Endodermal cell (in vitro differentiated cells): ENCODE data around the gene WSB1. TPM values are rescaled to one million over a fixed set of nuclear protein-coding genes. Genes with fewer than 3 reads are reported as not detected.

Experiments
- DNase-seq: peaks from one replicate; pipeline ENCODE4 v3.0.0-alpha.2; 2017
- H3K27ac ChIP-seq: 2 replicates; pipeline ENCODE4 v1.5.1; 2013; ENCODE audit warnings: mild to moderate bottlenecking, low read depth, low read length, moderate library complexity
- H3K27me3 ChIP-seq: 2 replicates; pipeline ENCODE4 v1.6.1; 2013; ENCODE audit warnings: mild to moderate bottlenecking, low read length, moderate library complexity; ENCODE audit not compliant: insufficient read depth, control insufficient read depth, poor library complexity, severe bottlenecking
- H3K36me3 ChIP-seq: 2 replicates; pipeline ENCODE4 v1.7.0; 2013; ENCODE audit warnings: mild to moderate bottlenecking, low read length, moderate library complexity; ENCODE audit not compliant: control insufficient read depth, insufficient read depth
- H3K4me1 ChIP-seq: one replicate; pipeline ENCODE4 v1.7.0; 2013; ENCODE audit warnings: low read length; ENCODE audit not compliant: control insufficient read depth, insufficient read depth
- H3K4me3 ChIP-seq: 2 replicates; pipeline ENCODE4 v1.5.1; 2013; ENCODE audit warnings: mild to moderate bottlenecking, low read length, moderate library complexity
- H3K9ac ChIP-seq: 2 replicates; pipeline ENCODE4 v1.6.1; 2013; ENCODE audit warnings: mild to moderate bottlenecking, low read length, moderate library complexity; ENCODE audit not compliant: poor library complexity, severe bottlenecking; ENCODE audit errors: extremely low read depth
- H3K9me3 ChIP-seq: 2 replicates; pipeline ENCODE4 v1.6.1; 2013; ENCODE audit warnings: mild to moderate bottlenecking, low read length, moderate library complexity; ENCODE audit not compliant: control insufficient read depth
- H3K27ac Mint-ChIP-seq: 2 replicates; pipeline ENCODE4 v1.8.0; 2020; ENCODE audit warnings: mixed read lengths
- H3K27me3 Mint-ChIP-seq: 2 replicates; pipeline ENCODE4 v1.8.0; 2021; ENCODE audit warnings: mild to moderate bottlenecking, mixed read lengths; ENCODE audit not compliant: insufficient read depth
- H3K36me3 Mint-ChIP-seq: 2 replicates; pipeline ENCODE4 v1.8.0; 2020; ENCODE audit warnings: low read depth, mixed read lengths
- H3K4me1 Mint-ChIP-seq: 2 replicates; pipeline ENCODE4 v1.8.0; 2020; ENCODE audit warnings: mixed read lengths
- H3K4me3 Mint-ChIP-seq: 2 replicates; pipeline ENCODE4 v1.8.0; 2020; ENCODE audit warnings: mild to moderate bottlenecking, moderate library complexity, mixed read lengths
- H3K9me3 Mint-ChIP-seq: 2 replicates; pipeline ENCODE4 v1.8.0; 2020; ENCODE audit warnings: mild to moderate bottlenecking, mixed read lengths
- WGBS, 2 experiments: methylation state at CpG; one replicate each; pipeline versions ENCODE4 v1.1.5 to v1.1.7; 2013; ENCODE audit warnings: missing lambda C conversion rate in 2 of 2, mixed read lengths in 1 of 2; ENCODE audit not compliant: insufficient coverage in 1 of 2, insufficient read length in 1 of 2; 5-methylcytosine and 5-hydroxymethylcytosine counted together
- total RNA-seq, 2 donors: library from RNA; stranded (reverse); fragmentation: NEBNext Ultra II Directional in 1 of 2; extraction: Animal tissue kit (Norgen Biotek cat#: 25700) in 1 of 2; gene quantifications; 2 replicates in 1 of 2; 3 replicates in 1 of 2; pipeline ENCODE4 v1.2.1, GENCODE V29; 2021
- TF ChIP-seq, protein P1 (sequence below): fragments of 200-600 bp; sonication (generic); conservative IDR thresholded peaks from 2 replicates; pipeline ENCODE4 v1.5.0; 2021; ENCODE audit warnings: antibody characterized with exemption, mild to moderate bottlenecking

Gene WSB1
- total RNA-seq, 2 donors from 2014 or later, result 236 to 270 TPM

DNA sequence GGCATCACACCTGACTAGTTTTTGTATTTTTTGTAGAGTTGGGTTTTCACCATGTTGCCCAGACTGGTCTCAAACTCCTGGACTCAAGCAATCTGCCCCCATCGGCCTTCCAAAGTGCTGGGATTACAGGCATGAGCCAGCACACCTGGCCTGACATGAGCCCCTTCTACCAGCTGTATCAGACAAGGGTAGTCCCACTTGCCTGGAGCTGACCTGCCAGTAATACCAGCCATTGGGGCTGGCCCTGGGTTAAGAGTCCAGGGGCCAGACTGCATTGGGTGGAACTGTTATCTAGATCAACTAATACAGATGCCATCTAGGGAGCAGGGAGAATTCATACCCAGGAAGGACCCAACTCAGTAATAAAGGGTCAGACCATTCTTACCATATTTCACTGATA is 28.1 kb downstream of the WSB1 start:
- H3K36me3 Mint-ChIP-seq, result peaks cover 14% of the 10 kb centered on the region
- DNase-seq, result peak; percentile 48
- TF ChIP-seq, protein P1, sequence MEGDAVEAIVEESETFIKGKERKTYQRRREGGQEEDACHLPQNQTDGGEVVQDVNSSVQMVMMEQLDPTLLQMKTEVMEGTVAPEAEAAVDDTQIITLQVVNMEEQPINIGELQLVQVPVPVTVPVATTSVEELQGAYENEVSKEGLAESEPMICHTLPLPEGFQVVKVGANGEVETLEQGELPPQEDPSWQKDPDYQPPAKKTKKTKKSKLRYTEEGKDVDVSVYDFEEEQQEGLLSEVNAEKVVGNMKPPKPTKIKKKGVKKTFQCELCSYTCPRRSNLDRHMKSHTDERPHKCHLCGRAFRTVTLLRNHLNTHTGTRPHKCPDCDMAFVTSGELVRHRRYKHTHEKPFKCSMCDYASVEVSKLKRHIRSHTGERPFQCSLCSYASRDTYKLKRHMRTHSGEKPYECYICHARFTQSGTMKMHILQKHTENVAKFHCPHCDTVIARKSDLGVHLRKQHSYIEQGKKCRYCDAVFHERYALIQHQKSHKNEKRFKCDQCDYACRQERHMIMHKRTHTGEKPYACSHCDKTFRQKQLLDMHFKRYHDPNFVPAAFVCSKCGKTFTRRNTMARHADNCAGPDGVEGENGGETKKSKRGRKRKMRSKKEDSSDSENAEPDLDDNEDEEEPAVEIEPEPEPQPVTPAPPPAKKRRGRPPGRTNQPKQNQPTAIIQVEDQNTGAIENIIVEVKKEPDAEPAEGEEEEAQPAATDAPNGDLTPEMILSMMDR, result no peak
- WGBS, 2 experiments, result 88 to 95% methylated on average over 1 of the region's 1 CpG
- Histone ChIP-seq H3K4me1 (no peaks in the 10 kb centered on the region), H3K36me3 (peaks cover 12% of the 10 kb centered on the region), H3K4me3 (no peak overlapping the region), H3K27me3 (no peaks in the 10 kb centered on the region), H3K27ac (no peak overlapping the region), H3K9me3 (no peaks in the 10 kb centered on the region), H3K9ac (no peak overlapping the region)
- H3K4me1 Mint-ChIP-seq, result peaks cover 10% of the 10 kb centered on the region
- H3K27ac Mint-ChIP-seq, result no peak overlapping the region
- H3K4me3 Mint-ChIP-seq, result no peak overlapping the region
- H3K9me3 Mint-ChIP-seq, result no peaks in the 10 kb centered on the region
- no peaks in the 10 kb centered on the region for H3K27me3 Mint-ChIP-seq

DNA sequence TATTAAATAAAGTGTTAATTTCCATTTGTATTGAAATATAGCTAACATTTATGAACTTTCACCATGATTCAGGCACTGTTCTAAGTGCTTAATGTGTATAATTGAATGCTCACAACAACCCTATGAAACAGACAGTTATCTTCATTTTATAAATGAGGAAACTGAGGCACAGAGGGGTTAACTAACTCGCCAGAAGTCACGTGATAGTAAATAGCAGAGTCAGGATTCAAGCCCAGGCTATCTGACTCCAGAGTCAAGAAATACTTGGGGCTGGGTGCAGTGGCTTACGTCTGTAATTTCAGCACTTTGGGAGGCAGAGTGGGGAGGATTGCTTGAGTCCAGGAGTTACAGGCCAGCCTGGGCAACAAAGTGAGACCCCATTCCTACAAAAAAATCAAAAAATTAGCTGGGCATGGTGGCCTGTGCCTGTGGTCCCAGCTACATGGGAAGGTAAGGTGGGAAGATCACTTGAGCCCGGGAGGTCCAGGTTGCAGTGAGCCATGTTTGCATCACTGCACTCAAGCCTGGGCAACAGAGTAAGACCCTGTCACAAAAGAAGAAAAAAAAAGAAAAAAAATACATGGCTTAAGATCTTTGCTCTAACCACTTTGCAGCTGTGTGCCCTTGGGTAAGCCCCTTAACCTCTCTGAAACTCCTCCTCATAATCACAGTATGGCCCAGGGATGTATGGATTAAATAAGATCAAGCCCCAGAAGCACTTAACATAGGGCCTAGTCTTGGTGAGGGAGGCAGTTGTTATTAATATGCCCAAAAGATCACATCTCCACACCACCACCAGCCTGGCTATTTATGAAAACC is 29.0 kb downstream of the WSB1 start:
- no peaks in the 10 kb centered on the region for H3K9me3 ChIP-seq
- peaks cover 12% of the 10 kb centered on the region for H3K36me3 Mint-ChIP-seq
- DNase-seq, result peak; percentile 38
- H3K27ac ChIP-seq, result no peak overlapping the region
- peak overlapping the region; percentile 30 for H3K27ac Mint-ChIP-seq
- H3K4me3 Mint-ChIP-seq, result no peak overlapping the region
- H3K4me3 ChIP-seq, result no peak overlapping the region
- H3K27me3 Mint-ChIP-seq, result no peaks in the 10 kb centered on the region
- no peak overlapping the region for H3K9ac ChIP-seq
- 94 to 100% methylated on average over 4 of the region's 4 CpGs for WGBS, 2 experiments
- H3K9me3 Mint-ChIP-seq, result no peaks in the 10 kb centered on the region
- peaks cover 10% of the 10 kb centered on the region for H3K4me1 Mint-ChIP-seq
- no peaks in the 10 kb centered on the region for H3K27me3 ChIP-seq
- TF ChIP-seq, protein P1, result no peak
- H3K36me3 ChIP-seq, result peaks cover 12% of the 10 kb centered on the region
- no peaks in the 10 kb centered on the region for H3K4me1 ChIP-seq

DNA sequence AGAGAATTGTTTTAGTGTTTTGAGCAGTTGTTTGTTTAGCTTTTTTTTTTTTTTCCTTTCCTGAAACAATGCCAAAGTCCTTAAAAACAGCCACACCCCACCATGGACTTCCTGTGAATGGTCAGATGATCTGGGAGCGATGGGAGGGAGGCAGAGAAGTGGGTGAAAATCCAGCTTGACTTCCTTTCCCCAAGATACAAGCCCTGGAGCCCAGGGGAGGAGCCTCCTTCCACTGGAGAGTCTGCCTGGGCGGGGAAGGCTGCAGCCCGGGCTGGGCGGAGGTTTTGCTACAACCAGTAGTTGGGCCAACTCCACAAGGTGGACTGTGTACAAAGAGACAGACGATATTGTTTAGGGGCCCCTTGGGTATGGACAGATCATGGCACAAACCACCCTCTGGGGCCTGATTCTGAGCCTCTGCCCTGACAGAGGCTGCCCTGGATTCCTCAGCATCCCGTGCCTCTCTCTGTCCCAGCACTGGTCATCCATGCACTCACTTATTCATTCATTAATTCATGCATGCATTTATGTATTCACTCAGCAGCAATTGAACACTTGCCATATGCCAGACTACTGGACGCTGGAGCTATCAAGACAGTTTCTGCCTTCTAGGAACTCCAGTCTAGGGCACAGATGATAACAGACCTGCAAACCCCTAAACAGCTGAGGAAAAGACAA is 29.8 kb downstream of the WSB1 start:
- TF ChIP-seq, protein P1, result no peak
- no peak overlapping the region for H3K9ac ChIP-seq
- Mint-ChIP-seq H3K4me3 (no peak overlapping the region), H3K27me3 (no peaks in the 10 kb centered on the region), H3K36me3 (peaks cover 6% of the 10 kb centered on the region), H3K9me3 (no peaks in the 10 kb centered on the region), H3K27ac (no peak overlapping the region), H3K4me1 (peaks cover 10% of the 10 kb centered on the region)
- H3K4me1 ChIP-seq, result no peaks in the 10 kb centered on the region
- no peaks in the 10 kb centered on the region for H3K9me3 ChIP-seq
- no peaks in the 10 kb centered on the region for H3K27me3 ChIP-seq
- 83% methylated on average over 1 to 7 of the region's 7 CpGs for WGBS, 2 experiments
- H3K4me3 ChIP-seq, result no peak overlapping the region
- H3K27ac ChIP-seq, result no peak overlapping the region
- peaks cover 4% of the 10 kb centered on the region for H3K36me3 ChIP-seq
- peak; percentile 78 for DNase-seq
